Measurements from ENCODE around the gene CNTNAP2. TPM values are rescaled to one million over a fixed set of nuclear protein-coding genes. Genes with fewer than 3 reads are reported as not detected.

The CNTNAP2 gene
- total RNA-seq, 3 donors from 2014 or later (not counting 1 experiment from before 2014, with no cell fraction given) = 0.18 to 1.1 TPM; not detected in 1

DNA sequence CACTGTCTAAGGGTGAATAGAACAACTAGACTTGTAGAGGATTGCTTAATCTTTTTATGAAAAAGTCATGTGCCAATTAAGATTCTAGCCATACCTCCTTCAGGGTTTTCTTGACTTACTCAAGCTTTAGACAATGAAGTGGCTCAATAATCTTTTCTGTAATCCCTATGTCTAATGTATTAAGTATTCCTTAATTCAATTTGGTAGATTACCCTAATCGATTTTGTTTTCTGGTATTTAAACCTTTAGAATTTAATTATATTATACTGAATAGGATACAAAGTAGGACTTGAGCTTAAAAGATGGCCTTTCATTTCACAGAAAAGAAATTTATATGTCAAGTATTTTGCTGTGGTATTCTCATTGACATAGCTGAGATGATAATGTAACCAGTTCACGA is 1876.1 kb downstream of the CNTNAP2 start:
- H3K27ac ChIP-seq (ENCODE audit: low read length) = no peak overlapping the region
- Mint-ChIP-seq H3K27ac (no peak overlapping the region), H3K4me3 (no peak overlapping the region), H3K4me1 (no peaks in the 10 kb centered on the region), H3K36me3 (no peaks in the 10 kb centered on the region), H3K27me3 (ENCODE audit: low read depth in 2 of 2) (no peaks in the 10 kb centered on the region), H3K9me3 (peaks cover 4 to 7% of the 10 kb centered on the region in 2 donors)
- WGBS (ENCODE audit: insufficient coverage) = 84% methylated on average over 1 of the region's 2 CpGs
- ATAC-seq (no peak), DNase-seq (no peak)
- TF ChIP-seq, protein P1, sequence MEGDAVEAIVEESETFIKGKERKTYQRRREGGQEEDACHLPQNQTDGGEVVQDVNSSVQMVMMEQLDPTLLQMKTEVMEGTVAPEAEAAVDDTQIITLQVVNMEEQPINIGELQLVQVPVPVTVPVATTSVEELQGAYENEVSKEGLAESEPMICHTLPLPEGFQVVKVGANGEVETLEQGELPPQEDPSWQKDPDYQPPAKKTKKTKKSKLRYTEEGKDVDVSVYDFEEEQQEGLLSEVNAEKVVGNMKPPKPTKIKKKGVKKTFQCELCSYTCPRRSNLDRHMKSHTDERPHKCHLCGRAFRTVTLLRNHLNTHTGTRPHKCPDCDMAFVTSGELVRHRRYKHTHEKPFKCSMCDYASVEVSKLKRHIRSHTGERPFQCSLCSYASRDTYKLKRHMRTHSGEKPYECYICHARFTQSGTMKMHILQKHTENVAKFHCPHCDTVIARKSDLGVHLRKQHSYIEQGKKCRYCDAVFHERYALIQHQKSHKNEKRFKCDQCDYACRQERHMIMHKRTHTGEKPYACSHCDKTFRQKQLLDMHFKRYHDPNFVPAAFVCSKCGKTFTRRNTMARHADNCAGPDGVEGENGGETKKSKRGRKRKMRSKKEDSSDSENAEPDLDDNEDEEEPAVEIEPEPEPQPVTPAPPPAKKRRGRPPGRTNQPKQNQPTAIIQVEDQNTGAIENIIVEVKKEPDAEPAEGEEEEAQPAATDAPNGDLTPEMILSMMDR (IDR thresholded peaks at IDR 0.05) = no peak
- H3K36me3 ChIP-seq (ENCODE audit: control insufficient read depth, insufficient read depth, low read length) = no peaks in the 10 kb centered on the region
- no peaks in the 10 kb centered on the region for H3K27me3 ChIP-seq (ENCODE audit: control insufficient read depth, insufficient read depth, low read length)
- no peaks in the 10 kb centered on the region for H3K9me3 ChIP-seq (ENCODE audit: control insufficient read depth, insufficient read depth, low read length)
- no peak overlapping the region for H3K4me3 ChIP-seq (ENCODE audit: low read length)
- no peaks in the 10 kb centered on the region for H3K4me1 ChIP-seq (ENCODE audit: control insufficient read depth, insufficient read depth, low read length)
- intact Hi-C loops (cut with micrococcal nuclease) = no loop called here

DNA sequence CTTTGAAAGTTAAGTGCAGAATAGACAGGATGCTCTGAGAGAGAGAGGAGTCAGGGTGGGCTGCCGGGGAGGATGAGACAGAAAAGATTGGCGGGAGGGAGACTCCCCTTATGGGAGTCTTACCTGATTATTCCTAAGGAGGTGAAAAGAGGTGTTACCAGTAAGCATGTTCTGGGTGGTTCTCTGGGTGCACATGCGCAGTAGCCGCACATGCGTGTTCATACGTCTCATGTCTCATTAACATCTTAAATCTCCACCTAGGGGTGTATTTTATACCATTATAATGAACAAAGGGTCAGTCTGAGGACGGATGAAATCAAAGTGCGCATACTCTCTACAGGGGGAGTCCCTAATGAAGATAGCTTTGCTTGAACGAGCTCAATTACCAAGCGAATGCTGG is 1881.0 kb downstream of the CNTNAP2 start:
- no peaks in the 10 kb centered on the region for H3K36me3 Mint-ChIP-seq

DNA sequence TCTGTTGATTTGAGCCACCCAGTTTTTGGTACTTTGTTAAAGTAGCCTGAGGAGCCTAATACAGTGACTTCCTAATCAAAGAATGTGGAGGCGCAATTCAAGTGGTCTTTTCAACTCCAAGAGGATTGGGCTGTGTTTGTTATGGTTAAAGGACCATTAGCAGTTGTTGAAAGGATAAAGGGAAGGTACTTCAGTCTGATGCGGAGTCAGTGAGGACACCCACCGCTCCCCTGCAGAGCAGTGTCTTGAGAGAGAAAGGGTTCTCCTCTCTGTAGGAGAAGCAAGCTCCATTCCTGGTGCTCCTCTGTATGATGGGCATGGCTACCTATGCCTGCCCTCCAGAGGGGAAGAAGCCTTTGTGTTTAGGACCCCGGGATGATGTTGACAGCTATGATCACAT is 1883.4 kb downstream of the CNTNAP2 start:
- H3K4me3 ChIP-seq (ENCODE audit: low read length) = no peak overlapping the region
- H3K4me1 Mint-ChIP-seq = no peaks in the 10 kb centered on the region
- H3K36me3 ChIP-seq (ENCODE audit: control insufficient read depth, insufficient read depth, low read length) = no peaks in the 10 kb centered on the region
- H3K9me3 Mint-ChIP-seq = peaks cover 0 to 3% of the 10 kb centered on the region in 2 donors
- DNase-seq (no peak), ATAC-seq (no peak)
- no peak overlapping the region for H3K4me3 Mint-ChIP-seq
- no peak overlapping the region for H3K27ac ChIP-seq (ENCODE audit: low read length)
- no peaks in the 10 kb centered on the region for H3K4me1 ChIP-seq (ENCODE audit: control insufficient read depth, insufficient read depth, low read length)
- H3K27me3 Mint-ChIP-seq (ENCODE audit: low read depth in 2 of 2) = no peaks in the 10 kb centered on the region
- TF ChIP-seq, protein P1 (IDR thresholded peaks at IDR 0.05) = no peak
- H3K27ac Mint-ChIP-seq = no peak overlapping the region
- no peaks in the 10 kb centered on the region for H3K36me3 Mint-ChIP-seq
- intact Hi-C loops (cut with micrococcal nuclease) = no loop called here
- WGBS (ENCODE audit: insufficient coverage) = 97% methylated on average over 3 of the region's 4 CpGs
- H3K9me3 ChIP-seq (ENCODE audit: control insufficient read depth, insufficient read depth, low read length) = no peaks in the 10 kb centered on the region
- H3K27me3 ChIP-seq (ENCODE audit: control insufficient read depth, insufficient read depth, low read length) = no peaks in the 10 kb centered on the region

More for the DNA sequence above, 1881.0 kb downstream of the CNTNAP2 start:
- TF ChIP-seq, protein P1 (IDR thresholded peaks at IDR 0.05) = no peak
- H3K9me3 Mint-ChIP-seq = peaks cover 0 to 4% of the 10 kb centered on the region in 2 donors
- Histone ChIP-seq H3K4me3 (ENCODE audit: low read length) (no peak overlapping the region), H3K4me1 (ENCODE audit: control insufficient read depth, insufficient read depth, low read length) (no peaks in the 10 kb centered on the region), H3K36me3 (ENCODE audit: control insufficient read depth, insufficient read depth, low read length) (no peaks in the 10 kb centered on the region), H3K27me3 (ENCODE audit: control insufficient read depth, insufficient read depth, low read length) (no peaks in the 10 kb centered on the region), H3K27ac (ENCODE audit: low read length) (no peak overlapping the region), H3K9me3 (ENCODE audit: control insufficient read depth, insufficient read depth, low read length) (no peaks in the 10 kb centered on the region)
- intact Hi-C loops (cut with micrococcal nuclease) = no loop called here
- DNase-seq (no peak), ATAC-seq (no peak)
- WGBS (ENCODE audit: insufficient coverage) = 96% methylated on average over 7 of the region's 10 CpGs
- no peaks in the 10 kb centered on the region for H3K27me3 Mint-ChIP-seq (ENCODE audit: low read depth in 2 of 2)
- H3K27ac Mint-ChIP-seq = no peak overlapping the region
- no peaks in the 10 kb centered on the region for H3K4me1 Mint-ChIP-seq
- H3K4me3 Mint-ChIP-seq = no peak overlapping the region

DNA sequence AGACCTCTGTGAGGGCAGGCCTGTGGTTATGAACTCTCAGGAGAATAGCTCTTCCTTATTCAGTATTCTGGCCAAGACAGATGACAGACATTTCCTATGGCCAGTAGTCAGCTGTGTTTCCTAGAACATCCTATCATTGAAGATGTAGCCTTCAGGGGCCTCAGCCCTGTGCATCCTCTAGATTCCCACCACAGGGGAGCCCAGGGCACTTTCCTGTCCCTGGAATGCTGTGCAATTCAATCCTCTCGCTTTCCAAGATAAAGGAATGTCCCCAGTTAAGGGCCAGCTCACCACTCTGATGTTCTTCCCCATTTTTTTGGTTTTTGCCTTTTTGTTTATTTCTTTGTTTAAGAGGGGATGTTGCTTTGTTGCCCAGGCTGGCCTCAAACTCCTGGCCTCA is 1895.2 kb downstream of the CNTNAP2 start:
- intact Hi-C loops (cut with micrococcal nuclease) = no loop called here
- 67% methylated on average over 1 of the region's 1 CpG for WGBS (ENCODE audit: insufficient coverage)
- TF ChIP-seq, protein P1 (IDR thresholded peaks at IDR 0.05) = no peak
- Mint-ChIP-seq H3K9me3 (no peaks in the 10 kb centered on the region), H3K27me3 (ENCODE audit: low read depth in 2 of 2) (no peaks in the 10 kb centered on the region), H3K27ac (no peak overlapping the region), H3K4me1 (no peaks in the 10 kb centered on the region), H3K36me3 (no peaks in the 10 kb centered on the region), H3K4me3 (no peak overlapping the region)
- Histone ChIP-seq H3K36me3 (ENCODE audit: control insufficient read depth, insufficient read depth, low read length) (no peaks in the 10 kb centered on the region), H3K27ac (ENCODE audit: low read length) (no peak overlapping the region), H3K9me3 (ENCODE audit: control insufficient read depth, insufficient read depth, low read length) (no peaks in the 10 kb centered on the region), H3K4me1 (ENCODE audit: control insufficient read depth, insufficient read depth, low read length) (no peaks in the 10 kb centered on the region), H3K27me3 (ENCODE audit: control insufficient read depth, insufficient read depth, low read length) (no peaks in the 10 kb centered on the region), H3K4me3 (ENCODE audit: low read length) (no peak overlapping the region)
- no peak for DNase-seq
- ATAC-seq = no peak

Data from natural killer cell (primary cell).